Vagina (tissue), 2 donors: ENCODE data around the gene RGPD4. TPM values are rescaled to one million over a fixed set of nuclear protein-coding genes. Genes with fewer than 3 reads are reported as not detected.
"Not testable (repeated sequence)": the region's sequence is repeated elsewhere in the genome, so short reads cannot be mapped to it uniquely, and the experiment has no call there.

Experiments used
- DNase-seq, 2 donors: peaks; one replicate each; pipeline ENCODE4 v3.0.0-alpha.2; 2017; ENCODE audit errors: extremely low spot score in 2 of 2
- H3K27ac ChIP-seq: fragments of 200-600 bp; sonication (generic); one replicate; pipeline ENCODE4 v1.5.1; 2019
- H3K27me3 ChIP-seq: fragments of 200-600 bp; sonication (generic); one replicate; pipeline ENCODE4 v1.5.1; 2019
- H3K36me3 ChIP-seq, 2 donors: fragments of 200-600 bp; sonication (generic); one replicate each; pipeline ENCODE4 v1.5.1; 2017 to 2019
- H3K4me1 ChIP-seq: fragments of 200-600 bp; sonication (generic); one replicate; pipeline ENCODE4 v1.5.1; 2019
- H3K4me3 ChIP-seq, 2 donors: fragments of 200-600 bp; sonication (generic); 1 replicate in 1 of 2; 2 replicates in 1 of 2; pipeline ENCODE4 v1.5.1; 2016 to 2019
- H3K9me3 ChIP-seq: fragments of 200-600 bp; sonication (generic); one replicate; pipeline ENCODE4 v1.5.1; 2019
- CTCF ChIP-seq, 3 experiments: fragments of 450-650 bp in 2 of 3; fragments of 200-600 bp in 1 of 3; sonication (generic) in 1 of 3; IDR thresholded peaks; one replicate each; pipeline ENCODE4 v1.5.1; 2017 to 2019; ENCODE audit warnings: antibody characterized with exemption in 3 of 3, mild to moderate bottlenecking in 2 of 3, moderate library complexity in 2 of 3
- POLR2A ChIP-seq, 2 donors: fragments of 450-650 bp; IDR thresholded peaks; one replicate each; pipeline ENCODE4 v1.6.1; 2017; ENCODE audit warnings: antibody characterized with exemption in 2 of 2, mild to moderate bottlenecking in 2 of 2, moderate library complexity in 2 of 2
- POLR2AphosphoS5 ChIP-seq, 2 donors: sonication (generic); formaldehyde crosslinking; IDR thresholded peaks; one replicate each; pipeline ENCODE4 v1.9.0; 2017; ENCODE audit warnings: antibody characterized with exemption in 2 of 2, mild to moderate bottlenecking in 2 of 2, low read depth in 1 of 2; ENCODE audit not compliant: insufficient read depth in 1 of 2
- intact Hi-C: fragments of 100-400 bp; cut with DNase I; formaldehyde crosslinking; loops from one replicate; pipeline ENCODE4 v1.15.1; 2023
- total RNA-seq: library from RNA; depleted of rRNA; stranded (reverse); fragments of >200 nt; gene quantifications from one replicate; pipeline ENCODE4 v1.2.3, GENCODE V29; 2016

RGPD4 gene
- total RNA-seq: not detected

DNA sequence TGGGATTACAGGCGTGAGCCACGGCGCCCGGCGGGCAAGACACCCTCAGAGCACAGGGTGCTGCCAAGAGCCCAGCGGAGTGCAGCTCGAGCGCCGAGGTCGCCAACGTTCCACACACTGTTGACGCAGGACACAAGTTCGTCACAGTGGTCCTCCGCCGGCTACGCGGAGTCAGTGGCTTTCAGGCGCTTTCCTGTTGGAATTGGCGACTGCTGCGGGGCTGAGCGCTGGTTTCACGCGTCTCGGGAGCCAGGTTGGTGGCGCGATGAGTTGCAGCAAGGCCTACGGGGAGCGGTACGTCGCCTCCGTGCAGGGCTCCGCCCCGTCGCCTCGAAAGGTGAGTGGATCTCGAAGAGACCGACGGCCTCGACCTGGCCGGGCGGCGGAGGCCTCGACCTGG, at the start of gene RGPD4:
Gene RGPD4 (plus strand): TSS at position 144 of the 400 bp plus-strand sequence. CDS start 122 bp downstream, at position 266.
- H3K9me3 ChIP-seq, H3K27me3 ChIP-seq, H3K4me1 ChIP-seq, DNase-seq, H3K36me3 ChIP-seq, H3K27ac ChIP-seq, intact Hi-C loops, H3K4me3 ChIP-seq: not testable (repeated sequence)

DNA sequence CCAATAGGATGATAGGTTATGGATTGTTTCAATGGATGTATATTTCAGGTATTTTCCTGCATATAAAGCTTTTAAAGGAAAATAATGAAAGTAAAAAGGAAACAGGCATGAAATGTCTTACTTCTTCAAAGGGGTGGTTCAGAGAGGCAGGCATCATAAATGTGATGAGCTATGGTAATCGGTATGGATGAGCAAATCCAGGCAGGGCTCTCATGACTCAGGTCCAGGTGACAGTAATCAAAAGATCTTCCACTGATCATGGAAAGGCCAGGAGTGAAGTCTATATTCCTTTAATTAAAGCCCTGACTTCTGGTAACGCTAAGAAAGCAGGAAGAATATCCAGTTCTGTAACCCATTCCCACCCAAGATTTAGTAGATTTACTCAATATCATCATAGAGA, 48.7 kb upstream of the RGPD4 start:
- H3K27me3 ChIP-seq: no peaks in the 10 kb centered on the region
- no peaks in the 10 kb centered on the region for H3K4me1 ChIP-seq
- intact Hi-C loops: no loop called here

DNA sequence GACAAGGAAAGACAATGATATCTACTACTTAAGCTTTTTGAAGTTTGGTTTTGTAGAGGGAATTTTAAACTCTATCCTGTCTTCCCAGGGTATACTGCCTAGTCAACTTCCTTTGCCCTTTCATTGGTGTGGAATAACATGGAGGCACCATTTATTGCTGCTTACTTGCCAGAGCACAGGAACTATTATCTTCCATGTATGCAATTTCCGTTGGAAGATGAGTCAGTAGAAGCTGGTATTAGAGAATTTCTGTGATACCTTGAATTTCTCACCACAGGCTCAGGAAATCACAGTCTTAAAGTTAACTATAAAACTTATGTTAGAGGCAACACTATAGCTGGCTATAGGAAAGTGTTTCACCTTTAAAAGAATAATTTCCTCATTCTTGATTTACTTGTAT, 40.9 kb upstream of the RGPD4 start:
- no peak for TF ChIP-seq CTCF (IDR thresholded peaks at IDR 0.05)
- TF ChIP-seq POLR2A (IDR thresholded peaks at IDR 0.05): no peak
- no peak for TF ChIP-seq POLR2AphosphoS5 (IDR thresholded peaks at IDR 0.05; ENCODE audit: insufficient read depth in 1 of 2, low read depth in 1 of 2)
- H3K27ac ChIP-seq: no peak overlapping the region
- intact Hi-C loops: no loop called here
- H3K36me3 ChIP-seq: no peaks in the 10 kb centered on the region
- no peaks in the 10 kb centered on the region for H3K9me3 ChIP-seq
- no peak for DNase-seq
- H3K4me1 ChIP-seq: no peaks in the 10 kb centered on the region
- H3K27me3 ChIP-seq: no peaks in the 10 kb centered on the region
- no peak overlapping the region for H3K4me3 ChIP-seq

More for the DNA sequence above, 48.7 kb upstream of the RGPD4 start:
- Histone ChIP-seq H3K36me3 (no peaks in the 10 kb centered on the region), H3K4me3 (no peak overlapping the region), H3K27ac (no peak overlapping the region), H3K9me3 (no peaks in the 10 kb centered on the region)
- no peak for DNase-seq
- TF ChIP-seq POLR2A (IDR thresholded peaks at IDR 0.05): no peak
- TF ChIP-seq POLR2AphosphoS5 (IDR thresholded peaks at IDR 0.05; ENCODE audit: insufficient read depth in 1 of 2, low read depth in 1 of 2): no peak
- TF ChIP-seq CTCF (IDR thresholded peaks at IDR 0.05): no peak

DNA sequence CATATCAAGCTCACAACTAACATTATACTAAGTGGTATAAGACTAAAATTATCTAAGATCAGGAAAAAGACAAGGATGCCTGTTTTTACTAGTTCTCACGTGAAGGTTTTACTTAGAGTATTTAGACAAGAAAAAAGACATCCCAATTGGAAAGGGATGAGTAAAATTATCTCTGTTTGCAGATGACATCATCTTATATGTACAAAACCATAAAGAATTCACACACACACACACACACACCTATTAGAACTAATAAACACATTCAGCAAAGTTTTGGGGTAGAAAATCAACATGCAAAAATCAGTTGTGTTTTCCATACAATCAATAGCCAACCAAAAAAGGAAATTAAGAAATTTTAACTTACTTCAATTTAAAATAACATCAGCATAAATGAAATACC, 35.9 kb upstream of the RGPD4 start:
- Histone ChIP-seq H3K27me3 (no peaks in the 10 kb centered on the region), H3K36me3 (no peaks in the 10 kb centered on the region), H3K27ac (no peak overlapping the region), H3K4me3 (no peak overlapping the region), H3K9me3 (no peaks in the 10 kb centered on the region), H3K4me1 (no peaks in the 10 kb centered on the region)
- TF ChIP-seq POLR2AphosphoS5 (IDR thresholded peaks at IDR 0.05; ENCODE audit: insufficient read depth in 1 of 2, low read depth in 1 of 2): no peak
- no peak for TF ChIP-seq POLR2A (IDR thresholded peaks at IDR 0.05)
- no peak for TF ChIP-seq CTCF (IDR thresholded peaks at IDR 0.05)
- intact Hi-C loops: no loop called here
- no peak for DNase-seq

GRCh38 chr2:107801498-107801897, 25.2 kb upstream of the RGPD4 start:
- no peak for DNase-seq
- no peak overlapping the region for H3K27ac ChIP-seq
- TF ChIP-seq POLR2A (IDR thresholded peaks at IDR 0.05) (no peak), POLR2AphosphoS5 (IDR thresholded peaks at IDR 0.05; ENCODE audit: insufficient read depth in 1 of 2, low read depth in 1 of 2) (no peak), CTCF (IDR thresholded peaks at IDR 0.05) (no peak)
- no peaks in the 10 kb centered on the region for H3K36me3 ChIP-seq
- no peaks in the 10 kb centered on the region for H3K4me1 ChIP-seq
- H3K27me3 ChIP-seq: no peaks in the 10 kb centered on the region
- intact Hi-C loops: no loop called here
- H3K4me3 ChIP-seq: no peak overlapping the region
- no peaks in the 10 kb centered on the region for H3K9me3 ChIP-seq
